Measurements from ENCODE around the gene KREMEN1.

- TF ChIP-seq CTCF (IDR thresholded peaks at IDR 0.05 in 4 of 5, conservative IDR thresholded peaks at IDR 0.05 in 1 of 5) (no peak), POLR2A (IDR thresholded peaks at IDR 0.05) (no peak)
These were observed 65.9 kb downstream of the KREMEN1 start for GRCh38 chr22:29138556-29139305.
